GDM1 (cell line): ENCODE measurements around the gene IQCE.
"Not testable (repeated sequence)": the region's sequence is repeated elsewhere in the genome, so short reads cannot be mapped to it uniquely, and the experiment has no call there.

Experiments used
- DNase-seq: peaks from one replicate; lab custom pipeline; 2025; lab: John Stamatoyannopoulos, UW

The IQCE gene

DNA sequence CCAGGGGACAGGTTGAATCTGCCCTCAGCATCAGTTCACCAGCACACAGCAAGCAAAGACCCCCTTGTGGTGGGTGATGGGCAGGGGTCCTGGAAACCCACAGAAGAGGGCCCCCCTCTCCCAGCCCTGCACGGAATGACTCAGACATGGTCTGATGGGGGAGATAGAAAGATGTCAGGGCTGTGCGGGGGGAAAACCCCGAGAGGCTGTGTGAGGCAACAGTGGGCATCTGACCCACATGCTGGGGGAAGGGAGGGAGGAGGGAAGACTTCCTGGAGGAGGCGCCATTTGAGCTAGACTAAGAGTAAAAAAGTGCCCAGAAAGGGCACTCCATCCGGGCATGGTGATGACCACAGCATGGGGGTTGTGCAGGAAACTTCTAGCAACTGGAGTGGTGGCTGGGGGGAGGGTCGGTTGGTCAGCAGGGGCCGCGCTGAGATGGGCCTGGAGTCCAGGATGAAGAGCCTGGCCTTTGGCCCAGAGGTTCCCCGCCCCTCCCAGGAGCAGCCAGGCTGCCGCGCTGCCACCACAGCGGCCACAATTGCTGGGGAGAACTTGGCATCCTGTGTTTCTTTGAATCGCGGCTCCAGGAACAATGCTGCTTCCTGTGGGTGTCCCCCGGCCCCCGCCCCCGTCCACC lies 36.7 kb upstream of the IQCE start:
- DNase-seq: peak; percentile 59

DNA sequence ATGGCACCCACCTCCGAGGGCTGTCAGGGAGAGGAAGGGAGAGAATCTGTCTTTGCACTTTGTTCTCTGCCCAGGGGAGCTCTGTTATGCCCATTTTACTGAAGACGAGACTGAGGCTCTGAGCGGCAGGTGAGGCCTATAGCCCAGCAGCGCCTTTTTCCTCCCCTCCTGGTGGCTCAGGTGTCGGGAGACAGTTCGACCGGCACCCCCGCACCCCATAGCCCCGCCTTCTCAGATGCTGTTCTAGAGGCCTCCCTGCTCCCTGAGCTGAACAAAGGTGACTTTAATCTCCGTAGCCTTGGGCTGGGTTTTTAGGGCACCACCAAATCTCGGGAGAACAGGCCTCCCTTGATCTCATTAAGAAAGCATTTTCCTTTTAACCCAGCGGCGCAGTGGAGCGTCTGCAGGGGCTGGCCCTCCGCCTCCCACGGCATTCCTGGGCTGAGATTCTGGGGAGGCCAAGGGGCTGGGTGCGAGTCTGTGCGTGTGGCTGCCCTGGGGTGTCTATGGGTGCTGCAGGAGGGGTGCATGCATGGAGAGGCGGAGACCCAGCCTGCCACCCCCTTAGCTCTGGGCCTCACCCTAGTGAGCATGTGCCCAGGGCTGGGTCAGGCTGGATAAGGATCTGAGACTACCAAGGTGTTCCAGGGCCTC lies 35.9 kb upstream of the IQCE start:
- DNase-seq: no peak

DNA sequence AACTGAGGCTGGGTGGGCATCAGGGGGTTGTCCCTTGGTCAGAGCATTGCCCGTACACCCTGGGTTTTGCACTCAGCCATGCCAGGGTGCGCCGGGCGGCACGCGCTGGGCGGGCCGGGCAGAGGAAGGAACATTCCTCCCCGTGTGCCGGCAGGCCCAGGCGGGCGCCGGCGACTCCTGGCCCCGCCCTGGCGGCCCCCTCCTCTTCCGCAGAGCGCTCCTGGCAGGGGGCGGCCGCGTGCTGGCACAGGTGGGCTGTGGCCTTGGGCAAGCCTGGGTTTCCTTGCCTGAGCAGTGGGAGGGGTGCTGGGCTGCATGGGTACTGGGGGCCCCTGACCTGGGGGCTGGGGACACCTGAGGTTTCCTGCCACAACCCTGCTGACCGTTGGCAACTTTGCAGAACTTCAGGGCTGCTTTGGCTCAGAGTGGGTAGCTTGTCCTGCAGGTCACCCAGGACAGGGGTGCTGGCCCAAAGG lies 35.3 kb upstream of the IQCE start:
- no peak for DNase-seq

DNA sequence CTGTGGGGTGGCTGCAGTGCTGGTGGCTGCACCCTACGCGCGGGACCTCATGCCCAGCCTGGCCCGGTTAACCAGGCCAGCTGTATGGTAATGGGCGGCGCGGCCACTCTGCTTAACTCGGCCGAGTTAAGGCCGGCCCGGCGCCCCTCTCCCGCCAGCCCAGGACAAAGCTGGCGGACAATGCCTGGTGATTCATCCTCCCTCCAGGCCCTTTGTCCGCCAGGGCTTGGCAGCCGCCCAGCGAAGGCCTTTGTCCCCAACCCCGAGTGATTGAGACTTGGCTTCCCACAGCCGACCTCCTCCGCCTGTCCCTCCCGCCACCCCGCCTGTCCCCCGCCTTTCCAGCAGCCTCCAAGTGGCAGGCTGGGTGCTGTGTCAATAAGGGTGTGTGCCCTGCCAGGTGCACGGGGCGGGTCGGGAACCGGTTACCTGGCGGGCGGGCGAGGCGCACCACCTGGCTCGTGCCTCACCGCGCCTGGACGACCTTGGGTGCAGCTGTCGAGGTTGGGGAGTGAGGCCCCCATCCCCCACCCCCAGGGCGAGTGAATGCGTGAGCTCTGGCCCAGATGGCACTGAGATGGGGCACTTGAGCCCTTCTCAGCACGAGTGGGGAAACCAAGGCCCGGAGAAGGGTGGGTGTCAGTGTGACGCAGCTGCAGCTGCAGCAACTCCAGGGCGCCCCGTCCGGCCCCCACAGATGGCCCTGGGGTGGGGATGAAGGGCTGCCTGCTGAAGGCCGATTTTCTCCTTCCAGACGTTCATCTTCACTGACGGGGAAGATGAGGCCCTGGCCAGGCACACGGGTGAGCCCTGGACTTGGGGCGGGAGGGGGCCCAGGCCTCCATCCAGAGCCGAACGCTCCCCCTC lies 34.6 kb upstream of the IQCE start:
- no peak for DNase-seq

DNA sequence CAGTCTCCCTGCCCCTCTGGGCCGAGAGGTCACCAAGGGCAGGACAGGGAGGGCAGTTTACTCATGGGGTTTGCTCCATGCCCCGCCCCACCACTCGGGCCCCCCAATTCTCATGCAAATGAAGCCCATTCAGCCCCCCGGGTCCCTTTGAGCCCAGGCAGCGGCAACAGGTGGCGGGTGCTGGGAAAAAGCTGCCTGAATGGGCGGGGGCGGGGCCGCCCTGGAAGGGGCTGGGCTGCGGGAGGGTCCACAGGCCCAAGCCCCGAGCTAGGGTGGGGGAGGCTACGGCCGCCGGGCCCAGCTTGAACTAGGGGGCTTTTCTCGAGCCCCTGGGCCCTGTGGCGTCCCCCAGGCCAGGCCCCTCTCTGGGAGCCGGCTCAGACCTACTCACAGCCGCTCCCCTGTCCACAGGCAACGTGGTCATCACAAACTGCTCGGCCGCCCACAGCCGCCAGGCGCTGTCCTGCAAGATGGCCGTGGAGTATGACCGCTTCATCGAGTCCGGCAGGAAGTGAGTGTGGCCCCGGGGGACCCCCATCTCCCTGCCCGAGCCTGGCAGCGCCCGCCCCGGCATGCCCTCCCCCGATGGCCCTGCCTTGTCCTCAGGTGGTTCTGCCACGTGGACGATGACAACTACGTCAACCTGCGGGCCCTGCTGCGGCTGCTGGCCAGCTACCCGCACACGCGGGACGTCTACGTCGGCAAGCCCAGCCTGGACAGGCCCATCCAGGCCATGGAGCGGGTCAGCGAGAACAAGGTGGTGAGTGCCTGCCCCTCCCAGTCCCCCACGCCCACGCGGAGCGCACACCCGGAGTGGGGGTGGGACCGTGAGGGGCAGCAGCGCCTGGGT lies 33.7 kb upstream of the IQCE start:
- no peak for DNase-seq

DNA sequence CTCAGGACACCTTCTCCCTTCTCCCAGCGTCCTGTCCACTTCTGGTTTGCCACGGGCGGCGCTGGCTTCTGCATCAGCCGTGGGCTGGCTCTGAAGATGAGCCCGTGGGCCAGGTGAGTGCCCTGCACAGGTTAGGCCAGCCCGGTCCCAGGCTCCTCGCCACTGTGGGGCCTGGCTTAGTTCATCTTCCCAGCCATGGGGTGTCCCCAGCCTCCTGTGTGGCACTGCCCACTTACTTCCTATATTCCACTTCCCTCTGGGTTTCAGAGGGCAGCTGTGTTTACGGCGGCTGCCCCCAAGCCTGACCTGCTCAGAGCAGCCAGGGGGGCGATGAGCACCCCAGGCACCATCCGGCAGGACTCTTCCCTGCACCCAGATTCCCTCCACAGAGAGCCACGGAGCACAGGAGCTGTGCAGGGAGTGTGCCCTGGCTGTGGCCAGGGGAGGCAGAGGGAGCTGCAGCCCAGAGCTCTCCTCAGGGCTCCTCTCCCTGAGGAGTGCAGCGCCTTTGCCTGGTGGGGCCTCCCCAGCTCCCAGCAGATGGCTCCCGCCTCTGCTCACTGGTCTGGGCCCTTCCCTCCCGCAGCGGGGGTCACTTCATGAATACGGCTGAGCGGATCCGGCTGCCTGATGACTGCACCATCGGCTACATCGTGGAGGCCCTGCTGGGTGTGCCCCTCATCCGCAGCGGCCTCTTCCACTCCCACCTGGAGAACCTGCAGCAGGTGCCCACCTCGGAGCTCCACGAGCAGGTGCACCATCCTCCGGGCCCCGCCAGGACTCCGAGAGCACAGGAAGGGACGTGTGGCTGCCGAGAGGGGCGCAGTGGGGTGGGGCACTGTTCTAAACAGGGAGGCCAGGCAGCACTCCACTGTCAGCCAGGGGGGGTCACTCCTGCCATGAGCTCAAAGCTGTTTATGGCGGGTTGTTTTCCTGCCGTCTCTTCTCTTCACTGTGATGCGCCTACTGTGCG lies 32.8 kb upstream of the IQCE start:
- no peak for DNase-seq

DNA sequence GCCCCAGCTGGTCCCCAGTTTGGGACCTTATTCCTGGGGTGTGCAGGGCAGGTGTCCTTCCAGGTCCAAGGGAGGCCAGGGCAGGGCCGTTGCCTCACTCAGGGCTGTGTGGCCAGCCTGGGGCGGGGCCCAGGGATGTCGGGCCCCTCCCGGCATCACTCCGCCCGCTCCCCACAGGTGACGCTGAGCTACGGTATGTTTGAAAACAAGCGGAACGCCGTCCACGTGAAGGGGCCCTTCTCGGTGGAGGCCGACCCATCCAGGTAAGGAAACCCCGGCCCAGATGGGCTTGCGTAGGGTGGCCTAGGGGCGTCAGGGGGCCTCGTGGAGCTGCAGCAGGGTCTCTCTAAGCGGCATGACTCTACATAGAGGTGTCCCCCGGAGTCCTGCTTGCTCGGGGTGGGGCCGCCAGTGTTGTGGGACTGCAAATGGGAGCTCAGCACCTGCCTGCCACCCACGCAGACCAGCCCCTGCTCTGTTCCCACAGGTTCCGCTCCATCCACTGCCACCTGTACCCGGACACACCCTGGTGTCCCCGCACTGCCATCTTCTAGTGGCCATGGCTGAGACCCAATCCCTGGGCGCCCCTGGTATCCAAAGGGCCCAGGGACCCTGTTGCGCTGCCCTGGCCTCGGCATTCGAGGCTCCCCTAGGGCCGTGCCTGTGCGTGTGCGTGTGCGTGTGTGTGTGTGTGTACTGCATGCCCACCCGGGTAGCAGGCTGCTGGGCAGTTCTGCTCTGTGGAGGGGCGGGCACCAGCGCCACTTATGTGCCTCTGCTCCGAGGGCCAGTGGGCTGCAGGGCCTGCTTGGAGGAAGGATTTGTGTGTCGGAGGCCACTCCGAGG lies 31.9 kb upstream of the IQCE start:
- no peak for DNase-seq

DNA sequence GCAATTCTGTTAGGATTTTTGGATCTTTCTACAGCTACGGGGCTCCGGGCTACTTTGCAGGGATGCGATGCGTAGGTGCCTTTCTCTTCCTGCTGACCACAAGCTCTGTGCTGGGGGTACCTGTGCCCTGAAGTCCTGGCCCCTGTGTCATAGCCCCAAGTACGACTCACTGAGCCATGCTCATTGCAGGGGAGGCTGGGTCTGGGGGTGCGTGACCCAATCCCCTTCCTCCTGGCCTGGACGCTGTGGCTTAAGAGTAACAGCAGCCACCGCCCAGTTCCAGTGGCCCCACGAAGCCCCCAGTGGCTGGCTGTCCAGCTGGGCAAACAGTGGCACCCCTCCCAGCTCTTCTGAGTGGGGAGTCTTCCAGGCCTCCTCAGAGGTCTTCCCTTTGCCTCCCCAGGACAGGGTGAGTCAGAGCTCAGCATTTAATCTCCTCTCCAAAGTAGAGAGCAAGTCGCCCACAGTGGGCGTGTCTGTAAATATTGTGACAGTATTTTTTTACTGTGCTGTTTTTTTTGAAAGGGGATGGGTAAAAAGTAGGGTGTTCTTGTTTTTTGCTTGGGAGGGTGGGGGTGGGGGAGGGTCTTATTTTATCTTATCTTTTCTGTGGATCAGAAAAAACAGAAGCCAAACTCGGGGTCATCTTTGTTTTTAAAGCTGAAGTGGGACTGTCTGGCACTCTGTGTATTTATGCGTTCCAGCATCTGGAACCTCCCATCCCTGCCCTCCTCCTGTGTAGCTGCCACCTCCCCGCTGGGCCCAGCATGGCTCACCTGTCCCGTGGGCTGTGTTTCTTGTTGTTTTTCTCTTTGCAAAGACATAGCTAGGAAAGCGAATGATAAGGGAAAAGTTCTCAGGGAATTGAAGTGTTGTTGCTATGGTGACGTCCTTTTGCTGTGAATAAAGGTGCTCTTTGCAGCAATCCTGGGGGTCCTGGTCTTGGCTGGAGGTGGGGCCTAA lies 31.0 kb upstream of the IQCE start:
- no peak for DNase-seq

DNA sequence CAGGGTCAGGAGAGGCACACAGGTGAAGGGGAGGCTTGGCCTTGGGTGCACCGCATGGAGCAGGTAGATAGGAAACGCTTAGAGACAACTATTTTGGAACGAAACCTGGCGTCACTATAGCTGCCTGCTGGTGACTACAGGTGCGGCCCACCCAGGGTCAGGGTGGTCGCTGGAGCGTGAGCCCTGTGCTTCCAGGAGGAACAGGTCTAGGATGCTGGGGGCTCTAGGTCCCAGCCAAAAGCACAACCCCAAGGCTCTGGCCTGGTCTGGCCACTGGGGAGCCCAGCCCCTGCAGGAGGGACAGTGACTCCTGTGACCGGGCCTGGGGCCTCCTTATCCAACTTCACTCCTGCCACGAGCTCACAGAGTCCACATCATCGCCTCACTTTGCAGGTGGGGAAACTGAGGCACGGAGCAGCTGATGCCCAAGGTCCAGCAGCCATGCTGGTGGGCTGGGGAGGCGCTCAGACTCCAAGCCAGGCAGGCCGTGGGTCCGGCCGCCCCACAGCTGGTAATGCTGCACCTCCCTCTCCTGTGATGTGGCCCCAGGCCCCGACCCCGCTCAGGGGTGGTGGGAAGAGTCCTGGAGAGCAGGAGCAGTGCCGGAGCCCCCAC lies 30.2 kb upstream of the IQCE start:
- no peak for DNase-seq

DNA sequence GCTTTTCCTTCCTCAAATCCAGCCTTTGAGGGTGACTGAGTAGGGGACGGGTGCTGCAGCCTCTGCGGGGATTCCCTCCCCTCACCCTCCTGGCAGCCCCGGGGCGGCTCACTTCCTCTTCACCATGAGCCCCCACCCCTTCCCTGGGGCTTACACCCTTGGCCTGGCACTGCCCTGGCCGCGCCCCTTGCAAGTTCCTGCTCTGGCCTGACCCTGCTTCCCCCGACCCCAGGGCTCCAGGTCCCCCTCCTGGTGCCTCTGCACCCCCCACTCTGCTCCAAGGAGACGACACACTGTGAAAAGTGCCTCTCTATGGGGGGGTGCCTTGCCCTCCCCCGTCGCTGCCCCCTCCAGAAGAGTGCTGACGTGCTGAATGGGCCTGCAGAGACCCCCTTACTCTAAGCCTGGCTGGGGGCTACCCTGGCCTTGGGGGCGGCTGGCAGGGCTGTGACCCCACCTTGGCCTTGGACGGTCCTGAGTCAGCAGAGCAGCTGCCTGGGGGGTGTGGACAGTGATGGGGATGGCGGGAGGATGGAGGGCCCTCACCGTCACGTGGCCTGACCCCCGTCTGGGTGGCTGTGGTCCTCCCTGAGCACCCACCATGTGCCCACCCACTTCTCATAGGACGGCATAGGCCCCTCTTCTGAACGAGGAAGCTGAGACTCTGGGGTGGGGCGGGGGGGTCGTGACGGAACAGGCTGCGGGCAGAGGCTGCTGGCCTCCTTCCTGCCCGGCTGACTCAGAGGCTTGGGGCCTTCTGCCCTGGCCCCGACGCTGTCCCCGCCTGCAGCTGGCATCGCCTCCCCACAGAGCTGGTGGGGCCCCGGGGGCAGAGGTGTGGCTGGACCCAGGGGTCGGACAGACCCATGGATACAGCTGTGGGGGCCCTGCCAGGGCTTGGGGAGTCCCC lies 29.4 kb upstream of the IQCE start:
- peak; percentile 83 for DNase-seq

DNA sequence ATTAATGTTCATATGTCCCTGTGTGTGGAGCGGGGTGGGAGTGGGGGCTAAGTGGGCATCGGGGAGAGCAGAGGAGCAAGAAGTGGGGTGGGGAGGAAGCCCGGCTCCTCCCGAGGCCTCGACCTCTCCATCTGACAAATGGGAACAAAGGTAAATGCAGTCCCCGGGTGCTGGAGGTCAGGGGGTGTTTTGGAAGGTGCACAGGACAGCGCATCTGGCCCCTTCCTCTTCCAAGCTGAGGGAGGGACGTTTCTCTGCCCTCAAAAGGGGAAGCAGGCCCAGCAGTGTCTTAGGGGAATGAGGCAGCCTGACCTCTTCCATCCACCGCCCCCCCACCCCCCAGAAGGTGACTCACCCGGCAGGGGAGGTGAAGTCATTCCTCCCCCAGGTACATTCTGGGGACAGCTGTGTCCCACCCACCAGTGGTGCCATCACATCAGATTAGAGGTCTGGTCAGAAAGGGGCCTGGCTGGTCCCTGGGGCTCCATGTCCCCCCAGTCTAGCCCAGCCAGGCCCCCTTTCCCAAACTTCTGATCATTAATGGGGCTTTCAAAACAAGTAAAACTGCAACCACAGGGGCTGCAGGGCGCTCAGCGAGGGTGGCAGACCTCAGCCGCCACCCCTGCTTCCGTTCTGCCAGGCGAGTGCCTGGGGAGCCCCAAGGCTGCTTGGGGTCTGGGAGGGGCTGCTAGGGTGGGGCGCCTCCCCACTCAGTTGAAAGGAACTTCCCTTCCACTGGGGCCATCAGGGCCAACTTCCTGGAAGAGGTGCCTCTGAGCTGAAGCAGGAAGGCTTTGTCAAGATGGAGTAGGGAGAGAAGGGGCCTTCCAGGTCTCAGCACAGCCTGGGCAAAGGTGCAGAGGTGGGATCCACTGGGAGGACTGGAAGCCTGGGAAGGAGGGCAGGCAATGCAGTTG lies 28.4 kb upstream of the IQCE start:
- peak; percentile 79 for DNase-seq

DNA sequence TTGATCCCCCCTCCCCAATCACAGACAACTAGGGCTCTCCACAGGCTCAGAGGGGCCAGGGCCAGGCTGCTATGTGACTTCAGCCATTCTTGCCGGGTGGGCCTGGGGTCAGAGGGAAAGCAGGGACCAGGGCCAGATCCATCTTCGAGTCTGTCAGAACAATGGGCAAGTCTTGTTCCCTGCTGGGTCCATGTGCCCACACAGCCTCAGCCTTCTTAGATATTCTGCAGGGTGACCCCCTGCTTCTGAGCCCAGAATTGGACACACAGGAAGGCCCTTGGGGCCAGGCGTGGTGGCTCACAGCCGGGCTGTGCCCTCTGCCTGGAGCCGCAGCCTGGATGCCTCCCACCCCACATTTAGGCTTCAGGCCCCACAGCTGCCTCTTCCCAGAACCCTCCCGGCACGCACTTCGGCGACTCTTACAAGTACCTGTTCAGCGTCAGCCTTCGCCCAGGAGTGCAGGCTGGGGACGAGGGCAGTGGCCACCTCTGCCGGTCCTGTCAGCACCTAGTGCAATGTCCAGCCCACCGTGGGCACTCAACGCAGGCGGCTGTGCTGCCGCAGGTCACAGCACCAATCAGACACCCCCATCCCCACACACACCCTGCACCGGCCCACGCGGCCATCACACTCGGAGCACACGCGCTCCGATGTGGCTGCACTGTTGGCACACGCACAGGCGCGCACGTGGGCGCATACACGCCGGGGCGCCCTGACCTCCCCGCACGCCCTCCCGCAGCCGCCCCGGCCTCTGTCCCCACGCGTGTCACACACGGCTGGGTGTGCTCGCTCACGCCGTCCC lies 27.6 kb upstream of the IQCE start:
- not testable (repeated sequence) for DNase-seq

DNA sequence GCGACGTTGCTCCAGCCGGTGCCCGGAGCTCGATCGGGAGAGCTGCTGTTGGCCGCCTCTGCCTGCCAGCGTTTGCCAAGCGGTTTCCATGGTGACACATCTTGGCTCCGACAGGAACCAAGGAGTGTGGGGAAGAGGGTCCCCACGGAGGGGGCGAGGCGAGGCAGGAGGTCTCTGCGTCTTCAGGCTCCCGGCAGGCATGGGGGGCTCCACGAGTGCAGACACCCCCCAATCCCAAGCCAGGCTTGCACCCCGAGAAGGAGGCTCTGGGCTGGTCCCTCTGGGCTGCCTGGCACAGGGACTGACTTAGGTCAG lies 27.0 kb upstream of the IQCE start:
- not testable (repeated sequence) for DNase-seq

DNA sequence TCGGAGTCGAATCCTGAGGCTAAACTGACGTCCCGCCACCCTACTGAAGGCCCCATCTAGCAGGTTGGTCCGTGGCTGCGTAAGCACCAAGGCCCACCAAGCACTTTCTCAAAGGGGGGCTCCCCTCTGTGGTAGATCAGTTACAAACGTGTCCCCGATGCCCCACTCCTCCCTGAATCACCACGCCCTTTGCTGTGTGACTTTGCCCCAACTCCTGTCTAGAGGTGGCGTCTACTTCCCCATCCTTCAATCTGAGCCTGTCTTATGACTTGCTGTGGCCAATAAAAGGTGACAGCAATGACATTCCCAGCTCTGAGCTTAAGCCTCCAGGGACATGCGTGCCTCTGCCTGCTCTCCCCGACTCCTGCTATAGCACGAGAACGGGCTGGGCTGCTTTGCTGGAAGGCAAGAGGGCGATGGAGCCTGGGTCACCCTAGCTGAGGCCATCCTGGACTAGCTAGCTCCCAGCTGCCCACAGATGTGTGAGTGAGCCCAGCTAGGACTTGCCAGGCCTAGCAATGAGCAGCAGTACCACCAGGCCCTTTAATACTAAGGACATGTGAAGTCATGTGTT lies 26.5 kb upstream of the IQCE start:
- not testable (repeated sequence) for DNase-seq

DNA sequence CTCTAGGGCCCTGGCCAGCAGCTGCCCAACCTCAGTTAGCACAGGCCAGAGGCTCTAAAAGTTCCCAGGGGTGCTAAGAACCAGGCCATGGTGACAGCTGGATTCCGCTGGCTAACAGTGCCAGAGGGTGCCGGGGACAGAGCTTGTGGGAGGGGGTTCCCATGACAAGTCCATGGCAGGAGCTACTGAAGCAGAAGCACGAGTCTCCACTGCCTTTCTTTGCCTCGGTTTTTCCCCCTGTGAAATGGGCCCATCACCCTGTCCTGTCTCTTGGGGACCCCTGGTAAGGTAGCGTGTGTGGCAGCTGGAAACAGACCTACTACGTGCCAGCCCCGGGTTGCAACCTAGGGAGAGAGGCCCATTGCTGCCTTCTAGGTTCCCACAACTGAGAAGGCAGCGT lies 26.0 kb upstream of the IQCE start:
- DNase-seq: not testable (repeated sequence)
